ENCODE measurements around the gene KCTD10.
"Not testable (repeated sequence)": the region's sequence is repeated elsewhere in the genome, so short reads cannot be mapped to it uniquely, and the experiment has no call there.

- TF ChIP-seq POLR2A (IDR thresholded peaks at IDR 0.05; ENCODE audit: low read length); SMC3 (IDR thresholded peaks at IDR 0.05); BHLHE40 (IDR thresholded peaks at IDR 0.05; ENCODE audit: low read depth, low read length): not testable (repeated sequence)
Observed at GRCh38 chr12:109428804-109429203, 48.3 kb downstream of the KCTD10 start.

Measured in A549 (cell line).